WERI-Rb-1 (cell line): ENCODE measurements around the gene PPP2R3B.

Experiments
- DNase-seq: peaks from one replicate; pipeline ENCODE4 v3.0.0-alpha.2; 2020
- H3K27ac ChIP-seq: fragments of 250-450 bp; sonication (Bioruptor Pico); 2 replicates; pipeline ENCODE4 v1.5.1; 2020; ENCODE audit warnings: mild to moderate bottlenecking, moderate library complexity
- H3K27me3 ChIP-seq: fragments of 250-450 bp; sonication (Bioruptor Pico); 2 replicates; pipeline ENCODE4 v1.5.1; 2021; ENCODE audit warnings: mild to moderate bottlenecking, low read depth, moderate library complexity; ENCODE audit not compliant: insufficient read depth, severe bottlenecking
- H3K36me3 ChIP-seq: fragments of 250-450 bp; sonication (Bioruptor Pico); 2 replicates; pipeline ENCODE4 v1.5.1; 2020; ENCODE audit warnings: mild to moderate bottlenecking, moderate library complexity
- H3K4me3 ChIP-seq: 2 replicates; pipeline ENCODE4 v1.5.1; 2011; ENCODE audit warnings: low read depth, mild to moderate bottlenecking, control low read depth, low read length
- H3K9me3 ChIP-seq: fragments of 250-450 bp; sonication (Bioruptor Pico); 2 replicates; pipeline ENCODE4 v1.5.1; 2021; ENCODE audit warnings: mild to moderate bottlenecking, moderate library complexity; ENCODE audit not compliant: severe bottlenecking
- CTCF ChIP-seq: IDR thresholded peaks from 2 replicates; pipeline ENCODE4 v1.5.1; 2011; ENCODE audit warnings: low read depth, mild to moderate bottlenecking, control low read depth, inconsistent platforms, low read length

PPP2R3B gene

GRCh38 chrX:369563-370101, 17.1 kb downstream of the PPP2R3B start:
- no peak for DNase-seq
- Histone ChIP-seq H3K27me3 (peaks cover 12% of the 10 kb centered on the region), H3K27ac (no peak overlapping the region), H3K9me3 (no peaks in the 10 kb centered on the region), H3K4me3 (no peak overlapping the region), H3K36me3 (no peaks in the 10 kb centered on the region)
- no peak for TF ChIP-seq CTCF

- no peak overlapping the region for H3K4me3 ChIP-seq
- H3K27ac ChIP-seq: no peak overlapping the region
These were observed 17.7 kb downstream of the PPP2R3B start for GRCh38 chrX:368811-369562.

GRCh38 chrX:367866-368265, 18.8 kb downstream of the PPP2R3B start:
- H3K4me3 ChIP-seq: no peak overlapping the region
- no peaks in the 10 kb centered on the region for H3K36me3 ChIP-seq
- no peaks in the 10 kb centered on the region for H3K27me3 ChIP-seq
- no peak overlapping the region for H3K27ac ChIP-seq
- no peaks in the 10 kb centered on the region for H3K9me3 ChIP-seq
- TF ChIP-seq CTCF: no peak
- no peak for DNase-seq

More at GRCh38 chrX:368811-369562, 17.7 kb downstream of the PPP2R3B start:
- Histone ChIP-seq H3K27me3 (peaks cover 5% of the 10 kb centered on the region), H3K36me3 (no peaks in the 10 kb centered on the region), H3K9me3 (no peaks in the 10 kb centered on the region)
- no peak for TF ChIP-seq CTCF
- no peak for DNase-seq

- Histone ChIP-seq H3K4me3 (no peak overlapping the region), H3K36me3 (no peaks in the 10 kb centered on the region), H3K27me3 (no peaks in the 10 kb centered on the region), H3K27ac (no peak overlapping the region), H3K9me3 (no peaks in the 10 kb centered on the region)
- no peak for TF ChIP-seq CTCF
- DNase-seq: no peak
These were observed 19.4 kb downstream of the PPP2R3B start for GRCh38 chrX:367349-367748.

GRCh38 chrX:363621-364375, 22.9 kb downstream of the PPP2R3B start:
- Histone ChIP-seq H3K4me3 (no peak overlapping the region), H3K27me3 (no peaks in the 10 kb centered on the region), H3K9me3 (peaks cover 7% of the 10 kb centered on the region), H3K36me3 (peaks cover 20% of the 10 kb centered on the region), H3K27ac (no peak overlapping the region)
- TF ChIP-seq CTCF: no peak
- no peak for DNase-seq
